Ovary (tissue), 9 donors: ENCODE measurements around the gene AFF1. TPM values are rescaled to one million over a fixed set of nuclear protein-coding genes. Genes with fewer than 3 reads are reported as not detected.

Experiments used
- DNase-seq, 5 donors: peaks; one replicate each; pipeline ENCODE4 v3.0.0-alpha.2; 2019 to 2020
- H3K27ac ChIP-seq, 2 donors: fragments of 200-600 bp; one replicate each; pipeline versions ENCODE4 v1.5.1 to v1.8.0; 2019 to 2022
- H3K27me3 ChIP-seq: fragments of 200-600 bp; one replicate; pipeline ENCODE4 v1.8.0; 2022
- H3K36me3 ChIP-seq: fragments of 200-600 bp; sonication (generic); one replicate; pipeline ENCODE4 v1.5.1; 2019
- H3K4me1 ChIP-seq: one replicate; pipeline ENCODE4 v1.8.1; 2013; ENCODE audit warnings: mild to moderate bottlenecking, moderate library complexity; ENCODE audit not compliant: insufficient read depth
- H3K4me3 ChIP-seq: fragments of 200-600 bp; sonication (generic); one replicate; pipeline ENCODE4 v1.5.1; 2017
- H3K9me3 ChIP-seq, 2 donors: fragments of 200-600 bp in 1 of 2; sonication (generic) in 1 of 2; one replicate each; pipeline versions ENCODE4 v1.5.1 to v1.8.1; 2013 to 2019; ENCODE audit warnings: mild to moderate bottlenecking in 1 of 2, moderate library complexity in 1 of 2
- EP300 ChIP-seq: sonication (generic); formaldehyde crosslinking; IDR thresholded peaks from one replicate; pipeline ENCODE4 v1.6.1; 2017; ENCODE audit warnings: antibody characterized with exemption
- POLR2A ChIP-seq: fragments of 450-650 bp; IDR thresholded peaks from one replicate; pipeline ENCODE4 v1.6.1; 2017; ENCODE audit warnings: antibody characterized with exemption, mild to moderate bottlenecking, moderate library complexity
- WGBS, 3 donors: extraction: QIAGEN DNeasy Blood & Tissue Kit in 1 of 3; methylation state at CpG; one replicate each; pipeline versions ENCODE4 v1.1.5 to v1.1.7; 2013 to 2017; 5-methylcytosine and 5-hydroxymethylcytosine counted together
- intact Hi-C, 4 donors: fragments of 100-400 bp; cut with DNase I; formaldehyde crosslinking; loops; one replicate each; pipeline versions ENCODE4 v1.11.0 to v1.15.1; 2022 to 2023
- polyA plus RNA-seq, 2 donors: library from polyadenylated mRNA; stranded (reverse); fragments of 200-250 nt in 1 of 2; fragments of 350-450 nt in 1 of 2; fragmentation: Illumina TruSeq in 1 of 2; extraction: RNeasy Lipid Tissue Mini Kit (QIAGEN cat#74804) in 1 of 2; gene quantifications; one replicate each; pipeline ENCODE4 v1.2.3, GENCODE V29; 2013 to 2014
- total RNA-seq, 7 donors: library from RNA; depleted of rRNA in 2 of 7; stranded (reverse); fragments of >200 nt in 2 of 7; fragmentation: NEBNext Ultra II Directional in 3 of 7; extraction: Animal tissue kit (Norgen Biotek cat#: 25700) in 3 of 7; gene quantifications; one replicate each; pipeline versions ENCODE4 v1.1.0 to v1.2.4, GENCODE V29; 2016 to 2023
- TF ChIP-seq, protein P1 (sequence below), 3 donors: fragments of 450-650 bp in 2 of 3; fragments of 200-600 bp in 1 of 3; IDR thresholded peaks; one replicate each; pipeline versions ENCODE4 v1.5.1 to v1.8.0; 2016 to 2022; ENCODE audit warnings: antibody characterized with exemption in 3 of 3, mild to moderate bottlenecking in 1 of 3
- donor health status: DM: no; HTN: no; CAD: no; lungs with moderate emphysema.
- donor health status: DM: no; HTN: no; CAD: no.
- donor health status: Bipolar disorder and iron deficiency.
- donor health status: DM: yes; HTN: yes; CAD: no.
- donor health status: DM: no; HTN: no; CAD: no.
- donor health status: DM: yes; HTN: yes; CAD: no.

Gene AFF1
- total and polyA plus RNA-seq, 9 donors = 26.0 to 107 (median 76.7) TPM

GRCh38 chr4:86940920-86941460, 6.2 kb downstream of the AFF1 start:
- Histone ChIP-seq H3K4me3 (no peak overlapping the region), H3K27me3 (no peaks in the 10 kb centered on the region), H3K9me3 (no peaks in the 10 kb centered on the region), H3K36me3 (no peaks in the 10 kb centered on the region), H3K4me1 (no peaks in the 10 kb centered on the region), H3K27ac (no peak overlapping the region)
- no peak for DNase-seq
- intact Hi-C loops = no loop called here
- TF ChIP-seq EP300 (no peak), POLR2A (no peak)
- TF ChIP-seq, protein P1, sequence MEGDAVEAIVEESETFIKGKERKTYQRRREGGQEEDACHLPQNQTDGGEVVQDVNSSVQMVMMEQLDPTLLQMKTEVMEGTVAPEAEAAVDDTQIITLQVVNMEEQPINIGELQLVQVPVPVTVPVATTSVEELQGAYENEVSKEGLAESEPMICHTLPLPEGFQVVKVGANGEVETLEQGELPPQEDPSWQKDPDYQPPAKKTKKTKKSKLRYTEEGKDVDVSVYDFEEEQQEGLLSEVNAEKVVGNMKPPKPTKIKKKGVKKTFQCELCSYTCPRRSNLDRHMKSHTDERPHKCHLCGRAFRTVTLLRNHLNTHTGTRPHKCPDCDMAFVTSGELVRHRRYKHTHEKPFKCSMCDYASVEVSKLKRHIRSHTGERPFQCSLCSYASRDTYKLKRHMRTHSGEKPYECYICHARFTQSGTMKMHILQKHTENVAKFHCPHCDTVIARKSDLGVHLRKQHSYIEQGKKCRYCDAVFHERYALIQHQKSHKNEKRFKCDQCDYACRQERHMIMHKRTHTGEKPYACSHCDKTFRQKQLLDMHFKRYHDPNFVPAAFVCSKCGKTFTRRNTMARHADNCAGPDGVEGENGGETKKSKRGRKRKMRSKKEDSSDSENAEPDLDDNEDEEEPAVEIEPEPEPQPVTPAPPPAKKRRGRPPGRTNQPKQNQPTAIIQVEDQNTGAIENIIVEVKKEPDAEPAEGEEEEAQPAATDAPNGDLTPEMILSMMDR (IDR thresholded peaks at IDR 0.05) = no peak
- WGBS, 3 donors = 91 to 96% (median 95%) methylated on average over 15 of the region's 15 CpGs

DNA sequence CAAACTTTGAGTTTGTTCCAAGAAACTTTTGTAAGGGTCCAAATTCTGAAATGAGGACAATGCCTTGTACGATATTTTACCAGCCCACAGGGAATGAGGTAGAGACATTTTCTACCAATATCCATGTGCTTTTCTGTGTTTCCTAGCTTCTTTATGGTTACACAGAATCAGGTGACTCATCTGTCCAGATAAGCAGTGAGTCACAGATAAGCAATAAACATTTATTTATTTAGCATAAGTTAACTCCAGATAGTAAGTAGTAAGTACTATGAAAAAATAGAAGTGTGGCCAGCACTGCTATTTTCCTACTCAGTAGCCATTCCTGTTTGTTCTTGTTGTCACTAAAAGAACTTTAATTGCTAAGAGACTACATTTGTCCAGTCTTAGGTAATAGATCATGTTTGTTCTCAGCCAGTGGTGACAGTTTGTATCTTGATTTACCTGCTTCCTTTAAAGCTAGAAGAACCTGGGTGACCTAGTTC, 7.4 kb downstream of the AFF1 start:
- 85 to 100% (median 97%) methylated on average over 1 of the region's 1 CpG for WGBS, 3 donors
- Histone ChIP-seq H3K9me3 (no peaks in the 10 kb centered on the region), H3K27me3 (no peaks in the 10 kb centered on the region), H3K4me1 (peaks cover 2% of the 10 kb centered on the region), H3K27ac (no peak overlapping the region), H3K4me3 (no peak overlapping the region), H3K36me3 (no peaks in the 10 kb centered on the region)
- TF ChIP-seq, protein P1 (IDR thresholded peaks at IDR 0.05) = no peak
- TF ChIP-seq EP300 (no peak), POLR2A (no peak)
- intact Hi-C loops = no loop called here
- no peak for DNase-seq

DNA sequence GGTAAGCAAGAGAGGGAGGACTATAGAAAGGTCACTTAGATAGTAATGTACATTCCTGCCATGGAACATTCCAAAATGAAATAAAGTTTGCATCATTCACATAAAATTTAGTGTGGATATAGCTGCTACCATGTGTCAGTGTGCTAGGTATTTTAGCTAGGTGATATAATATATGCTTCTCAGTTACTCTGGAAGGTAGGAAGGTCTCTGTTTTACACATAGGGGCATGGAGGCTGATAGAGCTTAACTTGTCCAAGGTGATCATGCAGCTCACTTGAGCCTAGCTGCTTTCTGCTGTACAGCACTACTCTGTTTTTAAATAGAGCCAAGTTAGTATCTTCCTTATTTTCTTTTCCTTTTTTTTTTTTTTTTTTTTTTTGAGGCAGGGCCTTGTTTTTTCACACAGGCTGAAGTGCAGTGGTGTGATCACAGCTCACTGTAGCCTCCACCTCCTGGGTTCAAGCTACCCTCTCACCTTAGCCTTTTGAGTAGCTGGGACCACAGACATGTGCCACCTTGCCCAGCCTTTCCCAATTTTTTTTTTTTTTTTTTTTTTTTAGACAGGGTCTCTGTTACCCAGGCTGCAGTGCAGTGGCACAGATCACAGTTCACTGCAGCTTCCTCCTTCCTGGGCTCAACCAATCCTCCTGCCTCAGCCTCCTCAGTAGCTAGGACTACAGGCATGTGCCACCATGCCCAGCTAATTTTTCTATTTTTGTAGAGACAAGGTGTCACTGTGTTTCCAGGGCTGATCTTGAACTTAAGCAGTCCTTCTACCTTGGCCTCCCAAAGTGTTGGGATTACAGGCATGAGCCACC, 10.4 kb downstream of the AFF1 start:
- H3K36me3 ChIP-seq = no peaks in the 10 kb centered on the region
- H3K4me1 ChIP-seq = peaks cover 2% of the 10 kb centered on the region
- intact Hi-C loops = no loop called here
- H3K9me3 ChIP-seq = no peaks in the 10 kb centered on the region
- H3K4me3 ChIP-seq = no peak overlapping the region
- H3K27me3 ChIP-seq = no peaks in the 10 kb centered on the region
- no peak overlapping the region for H3K27ac ChIP-seq
- TF ChIP-seq EP300 (no peak), POLR2A (no peak)
- TF ChIP-seq, protein P1 (IDR thresholded peaks at IDR 0.05) = no peak
- no peak for DNase-seq

DNA sequence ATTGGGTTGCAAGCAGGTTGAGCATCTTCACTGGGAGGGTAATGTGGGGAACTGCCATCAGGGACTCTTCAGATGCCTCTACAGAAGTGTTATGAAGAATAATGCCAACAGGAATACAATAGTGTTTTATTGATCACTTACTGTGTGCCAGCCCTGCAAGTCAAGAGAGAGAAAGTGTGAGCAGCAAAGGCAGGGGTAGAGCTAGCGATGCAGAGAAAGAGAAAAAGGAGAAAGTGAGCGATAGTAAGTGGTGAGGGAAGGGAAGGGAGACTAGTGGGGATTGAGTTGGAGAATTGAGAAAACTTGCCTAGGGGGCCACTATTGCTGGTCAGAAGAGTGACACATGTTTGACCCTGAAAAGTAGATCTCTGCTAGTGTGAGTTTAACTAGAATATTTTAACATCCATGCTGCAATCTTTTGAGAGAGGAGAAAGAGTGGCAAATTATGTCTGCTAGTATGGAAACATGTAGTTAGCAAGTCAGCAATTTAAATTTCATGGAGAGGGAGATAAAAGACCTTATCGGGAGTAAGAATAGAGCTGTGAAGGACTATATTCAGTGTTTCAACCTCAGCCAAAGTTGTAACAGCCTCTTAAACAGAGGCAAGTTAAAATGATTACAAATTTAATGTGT, 12.2 kb downstream of the AFF1 start:
- H3K27me3 ChIP-seq = no peaks in the 10 kb centered on the region
- no peaks in the 10 kb centered on the region for H3K36me3 ChIP-seq
- TF ChIP-seq POLR2A (no peak), EP300 (no peak)
- TF ChIP-seq, protein P1 (IDR thresholded peaks at IDR 0.05) = no peak
- H3K4me3 ChIP-seq = no peak overlapping the region
- H3K27ac ChIP-seq = no peak overlapping the region
- intact Hi-C loops = no loop called here
- H3K4me1 ChIP-seq = peaks cover 2% of the 10 kb centered on the region
- no peaks in the 10 kb centered on the region for H3K9me3 ChIP-seq
- 67 to 70% (median 69%) methylated on average over 3 of the region's 3 CpGs for WGBS, 3 donors
- DNase-seq = no peak
